Measurements from ENCODE around the gene HGFAC.

HGFAC gene

GRCh38 chr4:3460926-3461325 is 19.2 kb downstream of the HGFAC start:
- in situ Hi-C loops (cut with MboI; ENCODE audit: low sequenced_read_pairs), result no loop called here

GRCh38 chr4:3461515-3462291 is 19.9 kb downstream of the HGFAC start:
- in situ Hi-C loops (cut with MboI; ENCODE audit: low sequenced_read_pairs), result no loop called here

- in situ Hi-C loops (cut with MboI; ENCODE audit: low sequenced_read_pairs), result no loop called here
These were observed 20.6 kb downstream of the HGFAC start for GRCh38 chr4:3462321-3462789.

GRCh38 chr4:3462790-3463415 is 21.1 kb downstream of the HGFAC start, which contains the start of gene DOK7:
TSS of gene DOK7 (plus strand) at chr4:3463306. CDS start at chr4:3463376, 70 bp downstream.
- in situ Hi-C loops (cut with MboI; ENCODE audit: low sequenced_read_pairs), result no loop called here

- in situ Hi-C loops (cut with MboI; ENCODE audit: low sequenced_read_pairs), result no loop called here
These were observed 22.0 kb downstream of the HGFAC start for GRCh38 chr4:3463556-3464348.

GRCh38 chr4:3464349-3464905 is 22.7 kb downstream of the HGFAC start:
- in situ Hi-C loops (cut with MboI; ENCODE audit: low sequenced_read_pairs), result no loop called here

GRCh38 chr4:3464911-3465697 is 23.3 kb downstream of the HGFAC start:
- in situ Hi-C loops (cut with MboI; ENCODE audit: low sequenced_read_pairs), result no loop called here

- in situ Hi-C loops (cut with MboI; ENCODE audit: low sequenced_read_pairs), result no loop called here
These were observed 24.2 kb downstream of the HGFAC start for GRCh38 chr4:3465698-3466671.

- in situ Hi-C loops (cut with MboI; ENCODE audit: low sequenced_read_pairs), result no loop called here
These were observed 25.2 kb downstream of the HGFAC start for GRCh38 chr4:3466691-3467600.

GRCh38 chr4:3467601-3468031 is 25.8 kb downstream of the HGFAC start:
- in situ Hi-C loops (cut with MboI; ENCODE audit: low sequenced_read_pairs), result no loop called here

- in situ Hi-C loops (cut with MboI; ENCODE audit: low sequenced_read_pairs), result no loop called here
These were observed 26.4 kb downstream of the HGFAC start for GRCh38 chr4:3468154-3468553.

- in situ Hi-C loops (cut with MboI; ENCODE audit: low sequenced_read_pairs), result no loop called here
These were observed 27.0 kb downstream of the HGFAC start for GRCh38 chr4:3468804-3469203.

GRCh38 chr4:3469386-3470243 is 27.8 kb downstream of the HGFAC start:
- in situ Hi-C loops (cut with MboI; ENCODE audit: low sequenced_read_pairs), result no loop called here

- in situ Hi-C loops (cut with MboI; ENCODE audit: low sequenced_read_pairs), result no loop called here
These were observed 28.7 kb downstream of the HGFAC start for GRCh38 chr4:3470244-3471097.

- in situ Hi-C loops (cut with MboI; ENCODE audit: low sequenced_read_pairs), result no loop called here
These were observed 29.5 kb downstream of the HGFAC start for GRCh38 chr4:3471098-3471760.

- in situ Hi-C loops (cut with MboI; ENCODE audit: low sequenced_read_pairs), result no loop called here
These were observed 30.1 kb downstream of the HGFAC start for GRCh38 chr4:3471886-3472285.

All from hTERT RPE-1 (cell line).